HG03460 (cell line): ENCODE measurements around the gene STARD13.

Source experiments
- ATAC-seq: cut with Tn5 transposase; IDR thresholded peaks from one replicate; pipeline ENCODE4 v1.9.1; 2021; ENCODE audit not compliant: unreplicated experiment

STARD13 gene, protein sequence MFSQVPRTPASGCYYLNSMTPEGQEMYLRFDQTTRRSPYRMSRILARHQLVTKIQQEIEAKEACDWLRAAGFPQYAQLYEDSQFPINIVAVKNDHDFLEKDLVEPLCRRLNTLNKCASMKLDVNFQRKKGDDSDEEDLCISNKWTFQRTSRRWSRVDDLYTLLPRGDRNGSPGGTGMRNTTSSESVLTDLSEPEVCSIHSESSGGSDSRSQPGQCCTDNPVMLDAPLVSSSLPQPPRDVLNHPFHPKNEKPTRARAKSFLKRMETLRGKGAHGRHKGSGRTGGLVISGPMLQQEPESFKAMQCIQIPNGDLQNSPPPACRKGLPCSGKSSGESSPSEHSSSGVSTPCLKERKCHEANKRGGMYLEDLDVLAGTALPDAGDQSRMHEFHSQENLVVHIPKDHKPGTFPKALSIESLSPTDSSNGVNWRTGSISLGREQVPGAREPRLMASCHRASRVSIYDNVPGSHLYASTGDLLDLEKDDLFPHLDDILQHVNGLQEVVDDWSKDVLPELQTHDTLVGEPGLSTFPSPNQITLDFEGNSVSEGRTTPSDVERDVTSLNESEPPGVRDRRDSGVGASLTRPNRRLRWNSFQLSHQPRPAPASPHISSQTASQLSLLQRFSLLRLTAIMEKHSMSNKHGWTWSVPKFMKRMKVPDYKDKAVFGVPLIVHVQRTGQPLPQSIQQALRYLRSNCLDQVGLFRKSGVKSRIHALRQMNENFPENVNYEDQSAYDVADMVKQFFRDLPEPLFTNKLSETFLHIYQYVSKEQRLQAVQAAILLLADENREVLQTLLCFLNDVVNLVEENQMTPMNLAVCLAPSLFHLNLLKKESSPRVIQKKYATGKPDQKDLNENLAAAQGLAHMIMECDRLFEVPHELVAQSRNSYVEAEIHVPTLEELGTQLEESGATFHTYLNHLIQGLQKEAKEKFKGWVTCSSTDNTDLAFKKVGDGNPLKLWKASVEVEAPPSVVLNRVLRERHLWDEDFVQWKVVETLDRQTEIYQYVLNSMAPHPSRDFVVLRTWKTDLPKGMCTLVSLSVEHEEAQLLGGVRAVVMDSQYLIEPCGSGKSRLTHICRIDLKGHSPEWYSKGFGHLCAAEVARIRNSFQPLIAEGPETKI

DNA sequence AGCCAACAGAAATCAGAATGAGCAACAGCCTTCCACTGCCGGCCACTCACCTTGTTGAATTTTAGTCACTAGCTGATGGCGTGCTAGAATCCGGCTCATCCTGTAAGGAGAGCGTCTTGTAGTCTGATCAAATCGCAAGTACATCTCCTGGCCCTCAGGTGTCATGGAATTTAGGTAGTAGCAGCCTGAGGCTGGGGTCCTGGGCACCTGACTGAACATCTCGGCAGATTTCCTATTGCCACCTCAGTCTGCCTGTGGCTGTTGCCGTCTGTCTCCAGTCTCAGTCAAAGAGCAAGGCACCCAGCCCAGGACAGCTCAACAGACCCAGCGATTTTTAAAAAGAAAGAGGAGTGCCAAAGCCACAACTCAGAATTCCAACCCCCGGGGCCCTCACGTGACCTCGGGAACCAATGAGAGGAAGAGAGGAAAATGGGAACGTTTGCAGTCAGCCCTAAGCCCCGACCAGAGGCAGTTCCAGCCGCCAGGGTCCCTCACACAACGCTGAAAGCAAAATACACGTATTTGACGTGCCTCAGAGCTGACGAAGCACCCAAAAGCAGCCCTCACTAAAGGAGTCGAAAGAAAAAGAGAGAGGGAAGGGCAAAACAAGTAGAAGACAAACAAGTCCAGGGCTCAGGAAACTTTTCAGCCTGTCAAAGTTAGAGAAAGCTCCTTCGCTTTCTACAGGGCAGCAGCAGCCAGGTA lies at the start of gene STARD13:
Gene STARD13, minus strand, starts transcription at position 336 of the 705 bp plus-strand sequence. Its CDS starts 117 bp downstream, at position 219.
- ATAC-seq: peak; percentile 75

DNA sequence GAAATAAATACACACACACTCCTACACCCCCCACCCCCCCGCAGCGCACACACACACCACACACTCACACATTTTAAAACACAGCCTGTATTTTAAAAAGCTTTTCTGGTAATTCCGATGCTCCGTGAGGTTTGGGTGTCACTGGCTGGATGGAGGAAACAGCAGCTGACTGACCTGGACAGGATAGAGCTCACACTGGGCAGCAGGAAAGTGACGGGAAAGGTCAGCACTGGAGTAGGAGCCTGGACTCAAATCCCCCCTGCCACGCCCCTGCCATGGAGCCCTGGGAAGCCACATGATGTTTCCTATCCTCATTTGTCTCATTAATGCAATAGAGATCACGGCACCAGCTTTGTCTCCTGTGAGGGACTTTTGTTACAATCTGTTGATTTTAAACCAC lies 49.3 kb upstream of the STARD13 start:
- no peak for ATAC-seq

DNA sequence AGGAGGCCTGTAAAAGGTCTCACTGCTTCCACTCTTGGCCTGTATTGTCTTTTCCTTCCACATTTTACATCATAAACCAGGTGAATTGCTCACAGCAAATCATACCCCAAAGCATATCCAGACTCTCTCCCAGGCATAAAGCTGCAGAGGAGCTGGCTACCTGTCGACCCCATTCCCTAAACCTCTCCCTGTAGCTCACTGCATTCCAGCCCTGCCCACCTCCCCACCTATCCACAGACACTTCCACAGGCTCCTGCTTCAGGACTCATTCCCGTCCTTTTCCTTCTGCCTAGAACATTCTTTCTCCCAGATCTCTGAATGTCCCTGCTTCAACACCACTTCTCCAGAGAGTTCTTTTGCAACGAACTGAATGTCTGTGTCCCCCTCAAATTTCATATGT lies 46.4 kb upstream of the STARD13 start:
- no peak for ATAC-seq

DNA sequence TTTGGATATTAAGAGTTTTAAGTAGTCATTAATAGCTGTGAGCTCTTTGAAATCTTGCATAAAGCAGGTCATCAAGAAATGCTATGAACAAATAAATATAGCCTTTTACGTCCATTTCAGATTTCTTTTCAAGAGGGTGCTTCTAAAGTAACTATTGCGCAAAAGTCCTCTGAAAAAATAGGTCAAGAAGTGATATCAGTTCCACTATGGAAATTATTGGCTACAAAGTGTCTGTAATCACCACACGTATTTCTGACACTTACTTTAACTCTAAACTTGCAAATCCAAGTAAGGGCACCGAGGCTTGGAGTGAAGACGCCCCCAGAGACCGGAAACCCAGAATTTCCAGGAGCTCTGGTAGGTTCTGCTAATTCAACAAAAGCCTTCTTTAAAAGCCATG lies 44.9 kb upstream of the STARD13 start:
- no peak for ATAC-seq

DNA sequence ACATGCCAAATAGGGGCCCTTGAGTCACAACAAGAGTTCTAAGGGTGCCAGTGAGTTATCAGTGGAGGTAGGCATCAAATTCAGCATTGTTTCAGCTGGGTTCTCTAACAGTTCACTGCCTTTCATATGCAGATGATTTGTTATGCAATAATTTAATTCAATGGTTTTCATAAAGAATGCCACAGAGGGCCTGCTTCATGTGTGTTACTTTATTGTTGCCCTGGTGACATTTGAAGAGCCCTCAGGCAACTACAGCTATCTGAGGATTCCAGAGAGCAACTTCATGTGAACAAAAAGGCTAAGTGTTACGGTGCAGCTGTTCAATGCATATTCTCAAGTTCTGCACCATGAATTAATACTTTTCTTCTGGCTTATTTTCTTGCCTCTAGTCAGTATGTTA lies 43.1 kb upstream of the STARD13 start:
- no peak for ATAC-seq

DNA sequence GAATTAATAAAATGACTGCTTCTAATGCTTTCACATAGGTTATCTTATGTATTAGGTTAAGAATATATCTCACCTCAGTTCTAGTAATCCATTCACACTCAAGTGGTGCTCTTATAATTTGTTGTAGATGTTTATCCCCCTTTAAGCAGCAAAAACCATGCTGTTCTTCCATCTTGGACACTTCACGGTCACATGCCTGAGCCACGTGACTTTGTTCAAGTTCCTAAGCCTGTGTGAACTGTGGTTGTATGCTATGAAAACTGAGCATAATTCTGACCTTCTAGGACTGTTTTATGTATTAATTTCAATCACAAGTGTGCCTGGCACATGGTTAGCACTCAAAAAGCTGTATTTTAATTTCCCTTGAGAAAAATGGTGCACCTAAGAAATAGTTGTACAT lies 41.2 kb upstream of the STARD13 start:
- no peak for ATAC-seq

DNA sequence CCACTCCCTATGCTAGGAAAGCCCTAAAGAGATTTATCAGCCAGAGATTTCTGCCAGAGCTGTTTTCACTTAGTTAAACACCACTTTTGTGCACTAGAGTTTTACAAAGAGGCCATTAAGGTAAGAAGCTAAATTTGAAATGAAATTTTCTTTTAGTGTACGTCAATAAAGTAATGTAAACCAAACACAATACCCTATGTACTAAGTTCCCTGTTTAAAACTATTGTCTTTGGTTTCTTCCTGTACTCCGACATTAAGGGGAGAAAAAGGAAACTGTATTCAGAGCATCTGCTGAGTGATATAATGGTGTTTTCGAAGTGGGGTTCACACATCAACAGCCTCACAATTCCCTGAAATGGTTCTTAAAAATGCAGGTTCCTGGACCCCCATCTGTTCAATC lies 40.7 kb upstream of the STARD13 start:
- no peak for ATAC-seq

DNA sequence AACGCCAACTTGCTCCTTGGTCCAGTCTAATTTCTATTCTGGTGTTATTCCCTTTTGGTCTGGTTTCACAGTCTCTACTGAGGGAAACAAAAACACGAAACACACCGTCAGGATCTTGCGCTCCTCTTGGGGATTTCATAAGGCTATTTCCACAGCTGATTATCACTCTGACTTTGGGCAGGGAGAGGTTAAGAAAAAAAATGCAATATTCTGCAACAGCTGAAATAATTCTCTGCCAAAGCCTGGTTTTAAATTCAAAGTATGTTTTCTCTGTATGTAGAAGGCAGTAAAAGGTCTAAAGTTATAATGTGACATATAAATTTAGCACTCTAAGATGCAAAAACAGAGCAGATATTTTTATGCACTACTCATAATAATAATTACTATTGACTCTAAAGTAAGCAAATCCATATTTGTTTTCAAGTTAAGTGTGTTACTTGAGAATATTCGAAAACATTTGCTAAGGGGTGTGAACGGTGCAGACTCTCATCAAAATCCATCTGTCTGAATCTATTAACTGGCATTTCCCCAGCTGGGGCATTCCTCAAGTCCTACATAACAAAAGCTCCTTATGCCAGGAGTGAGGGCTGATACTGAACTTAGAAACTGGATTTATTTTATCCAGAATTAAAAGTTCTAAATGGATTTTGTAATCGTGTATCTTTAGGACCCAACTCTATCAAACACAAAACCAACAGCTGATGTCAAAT lies 38.4 kb upstream of the STARD13 start:
- ATAC-seq: no peak

DNA sequence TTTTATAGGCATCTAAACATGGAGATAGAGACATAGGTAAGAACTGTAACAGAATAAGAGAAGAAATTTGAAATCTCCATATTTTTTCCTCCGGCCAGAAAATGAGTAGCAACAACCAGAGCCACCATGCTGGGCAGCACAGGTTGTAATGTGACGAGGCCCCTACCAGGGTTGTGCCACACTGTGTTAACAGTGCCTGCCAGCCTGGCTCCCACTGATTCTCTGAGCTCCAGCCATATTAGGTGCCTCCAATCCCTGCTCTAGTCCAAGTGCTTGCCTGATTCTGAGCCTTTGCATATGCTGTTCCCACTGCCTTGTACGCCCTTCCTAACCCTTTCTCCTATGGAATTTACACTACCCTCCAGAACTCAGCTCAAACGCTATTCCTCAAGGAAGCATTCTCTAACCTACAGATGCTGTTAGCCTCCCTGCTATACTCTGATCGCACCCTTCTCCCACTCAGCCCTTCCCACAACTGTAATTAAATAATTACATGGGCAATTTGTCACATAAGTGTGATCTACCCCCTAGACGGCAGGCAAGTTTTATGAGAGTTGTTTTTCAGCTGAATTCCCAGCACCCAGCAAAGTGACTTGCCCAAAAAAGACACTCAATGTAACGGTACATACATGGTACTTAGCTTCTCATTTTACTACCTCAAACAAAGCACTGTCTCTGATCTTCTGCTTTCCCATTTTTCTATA lies 37.6 kb upstream of the STARD13 start:
- ATAC-seq: no peak

DNA sequence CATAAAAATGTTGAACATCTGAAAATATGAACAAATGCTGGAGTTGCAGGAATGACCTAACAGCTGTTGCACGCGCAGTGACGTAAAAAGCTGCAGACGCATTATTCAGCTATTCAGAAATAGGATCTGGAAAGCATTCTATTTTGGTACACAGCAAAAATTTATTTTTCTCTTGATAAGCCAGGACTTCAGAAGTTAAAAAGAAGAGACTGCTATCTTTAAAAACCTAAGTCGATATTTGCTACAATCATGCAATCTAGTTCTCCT lies 36.9 kb upstream of the STARD13 start:
- ATAC-seq: no peak

DNA sequence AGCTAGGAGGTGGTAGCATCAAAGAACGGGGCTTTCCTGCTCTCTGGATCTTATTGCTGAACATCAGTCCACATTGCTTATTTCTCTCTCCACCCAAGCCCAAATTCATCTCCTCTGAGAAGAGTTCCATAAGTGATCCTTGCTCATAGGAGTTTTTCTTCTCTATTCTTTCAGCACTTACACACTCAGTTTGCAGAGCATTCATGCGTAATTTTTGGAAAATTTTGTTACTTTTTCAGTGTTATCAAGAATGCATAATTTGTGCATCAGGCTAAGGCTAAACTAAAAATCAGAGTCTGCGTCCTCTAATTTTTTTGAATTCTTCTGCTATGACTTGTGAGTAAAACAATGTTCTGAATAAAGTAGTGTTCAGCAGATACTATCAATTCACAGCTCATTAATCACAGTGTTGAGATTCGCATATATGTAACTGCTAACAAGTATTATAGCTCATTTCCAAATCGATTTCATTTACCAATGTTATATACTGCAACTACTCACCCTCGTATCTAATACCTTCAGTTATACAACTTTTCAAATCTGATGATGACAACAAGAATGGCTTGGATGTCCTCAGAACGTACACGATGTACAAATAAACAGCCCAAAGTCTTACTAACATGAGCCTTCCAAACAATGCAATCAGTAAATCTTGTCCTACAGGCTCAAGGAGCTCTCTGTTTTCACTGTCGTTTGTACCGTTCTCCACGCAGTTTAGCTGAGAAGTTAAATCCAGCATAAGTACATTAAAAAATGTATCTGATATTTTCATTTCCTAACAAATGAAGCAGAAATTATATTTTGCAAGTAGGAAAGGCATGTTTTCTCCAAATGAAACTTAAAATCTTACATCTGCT lies 36.4 kb upstream of the STARD13 start:
- no peak for ATAC-seq

DNA sequence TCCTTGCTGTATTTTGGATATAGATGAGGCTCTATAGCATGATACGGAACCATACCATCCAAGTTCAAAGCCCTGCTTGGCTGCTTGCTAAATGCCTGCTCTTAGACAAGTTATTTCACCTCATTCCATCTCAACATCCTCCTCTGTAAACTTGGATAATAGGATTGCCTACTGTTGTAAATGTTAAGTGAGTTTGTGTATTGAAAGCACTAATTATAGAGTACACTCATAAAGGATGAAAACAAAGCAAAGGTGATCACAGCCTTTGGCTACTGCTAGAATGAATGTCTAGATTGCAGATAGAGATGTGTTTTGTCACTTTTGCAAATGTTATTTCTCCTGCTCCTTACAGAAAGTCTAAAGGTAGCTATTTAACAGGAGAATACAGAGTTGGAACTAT lies 34.3 kb upstream of the STARD13 start:
- no peak for ATAC-seq

DNA sequence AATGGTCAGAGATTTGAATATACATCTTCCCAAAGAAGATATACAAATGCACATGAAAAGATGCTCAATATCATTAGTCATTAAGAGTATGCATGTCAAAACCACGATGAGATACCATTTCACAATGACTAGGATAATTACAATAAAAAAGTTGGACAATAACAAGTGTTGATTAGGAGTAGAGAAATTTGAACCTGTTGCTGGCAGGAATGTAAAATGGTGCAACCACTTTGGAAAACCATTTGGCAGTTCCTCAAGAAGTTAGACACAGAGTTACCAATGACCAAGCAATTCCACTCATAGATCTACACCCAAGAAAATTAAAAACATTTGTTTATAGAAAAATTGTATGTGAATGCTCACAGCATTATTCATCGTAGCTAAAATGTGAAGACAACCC lies 33.2 kb upstream of the STARD13 start:
- no peak for ATAC-seq

DNA sequence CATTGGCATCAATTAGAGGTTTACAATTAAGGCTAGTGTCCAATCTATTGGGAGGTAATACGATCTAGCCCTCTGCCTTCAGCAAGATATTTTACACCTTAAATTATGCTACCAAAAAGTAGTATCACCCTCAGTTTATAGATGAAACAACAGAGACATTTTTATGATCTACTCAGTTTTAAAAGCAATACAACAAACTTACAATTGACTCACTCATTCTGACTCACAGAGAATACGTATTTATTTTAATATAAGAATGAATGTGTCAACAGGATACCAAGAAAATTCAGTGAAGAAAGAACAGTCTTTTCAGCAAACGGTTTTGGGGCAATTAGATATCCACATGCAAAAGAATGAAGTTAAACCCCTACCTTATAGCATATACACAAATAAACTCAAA lies 32.5 kb upstream of the STARD13 start:
- no peak for ATAC-seq

DNA sequence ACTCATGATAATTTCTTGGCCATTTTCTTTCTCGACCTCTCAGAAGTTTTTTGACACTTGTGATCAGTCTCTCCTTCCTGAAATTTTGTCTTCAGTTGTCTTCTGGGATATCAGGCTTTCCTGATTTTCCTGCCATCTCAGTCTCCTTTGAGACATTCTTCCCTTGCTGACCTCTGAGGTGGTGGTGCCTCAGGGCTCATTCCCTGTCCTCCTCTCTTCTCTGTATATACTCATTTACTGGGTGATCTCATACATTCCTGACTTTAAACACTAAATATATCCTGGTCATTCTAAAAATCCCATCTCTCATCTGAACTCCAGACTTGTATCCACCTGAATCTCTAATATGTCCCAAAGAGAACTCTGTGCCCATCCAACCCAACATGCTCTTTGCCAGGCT lies 31.3 kb upstream of the STARD13 start:
- no peak for ATAC-seq

DNA sequence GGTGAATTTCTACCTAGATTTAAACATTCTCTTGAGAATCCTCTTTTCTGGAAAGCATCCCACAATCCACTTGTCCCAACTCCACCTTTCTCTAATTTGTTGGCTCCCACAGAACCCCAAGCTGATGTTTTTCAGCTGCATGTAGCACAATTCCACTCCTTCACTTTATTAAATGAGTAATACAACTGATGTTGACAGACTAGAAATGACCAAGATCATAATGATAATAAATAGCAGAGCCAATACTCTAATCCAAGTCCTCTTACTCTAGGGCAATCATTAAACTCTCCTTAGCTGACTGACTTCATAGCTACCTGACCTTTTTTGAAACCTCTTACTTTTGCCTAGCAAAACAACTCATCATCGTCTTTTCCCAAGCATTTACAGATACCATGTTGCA lies 27.9 kb upstream of the STARD13 start:
- no peak for ATAC-seq

DNA sequence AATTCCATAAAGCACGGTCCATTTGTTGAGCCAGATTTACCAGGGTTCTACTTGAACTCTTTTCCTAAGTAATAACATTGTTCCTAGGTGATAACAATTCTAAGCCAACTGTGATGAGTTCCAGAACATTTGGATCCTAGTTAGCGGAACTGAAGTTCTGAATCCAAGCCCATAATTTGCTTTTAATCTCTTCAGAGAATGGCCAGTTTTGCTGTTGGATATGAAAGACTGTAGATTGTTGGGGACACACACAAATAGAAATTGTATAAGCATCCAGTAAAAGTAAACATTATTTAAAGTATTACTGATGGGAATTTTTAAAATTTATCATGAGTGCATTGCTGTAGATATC lies 27.3 kb upstream of the STARD13 start:
- ATAC-seq: no peak

DNA sequence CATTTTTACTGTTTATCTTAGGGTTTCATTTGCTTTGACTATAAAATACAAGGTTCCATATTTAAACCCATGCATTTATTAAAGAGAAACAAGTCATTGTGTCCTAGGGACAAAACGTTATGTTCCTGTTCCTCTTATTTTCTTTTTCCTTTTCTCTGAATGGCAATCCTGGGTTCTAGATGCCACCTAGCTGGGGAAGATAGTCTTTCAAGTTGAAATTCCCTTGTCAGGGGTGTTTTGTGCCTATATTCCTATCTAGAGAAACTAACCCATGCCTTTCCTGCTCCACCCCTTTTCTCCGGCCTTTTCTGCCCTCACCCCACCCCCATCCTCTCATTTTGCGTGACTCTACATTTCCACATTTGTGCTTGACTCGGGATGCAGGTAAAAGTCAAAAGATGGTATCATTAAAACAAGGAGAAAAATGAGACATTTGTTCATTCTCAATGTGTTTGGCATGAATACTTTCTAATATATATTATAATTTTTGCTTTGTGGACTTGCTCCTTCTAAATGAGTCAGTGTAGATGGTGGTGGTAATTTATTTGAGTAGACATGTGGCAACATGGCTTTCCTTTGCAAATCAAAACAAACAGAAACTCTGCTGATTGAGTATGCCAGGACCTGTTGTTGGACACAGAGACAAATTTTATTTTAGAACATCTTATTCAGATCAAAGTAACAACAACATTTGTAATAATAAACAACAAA lies 26.8 kb upstream of the STARD13 start:
- no peak for ATAC-seq

DNA sequence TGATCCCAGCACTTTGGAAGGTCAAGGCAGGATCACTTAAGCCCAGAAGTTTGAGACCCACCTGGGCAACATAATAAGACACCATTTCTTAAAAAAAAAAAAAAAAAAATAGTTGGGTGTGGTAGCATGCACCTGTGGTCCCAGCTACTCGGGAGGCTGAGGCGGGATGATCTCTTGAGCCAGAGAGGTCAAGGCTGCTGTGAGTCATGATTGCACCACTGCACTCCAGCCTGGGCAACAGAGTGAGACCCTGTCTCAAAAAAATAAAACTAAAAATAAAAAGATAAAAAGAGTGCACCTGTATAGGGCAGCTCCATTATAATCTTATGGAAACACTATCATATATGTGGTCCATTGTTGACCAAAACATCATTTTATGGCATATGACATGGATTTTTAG lies 25.5 kb upstream of the STARD13 start:
- ATAC-seq: no peak
